Endothelial cell of umbilical vein (primary cell): ENCODE results near the gene ELP4. TPM values are rescaled to one million over a fixed set of nuclear protein-coding genes. Genes with fewer than 3 reads are reported as not detected.

Experiments used
- BruUV-seq: library from RNA; stranded (reverse); fragments of 400-500 nt; replicated peaks from 2 replicates; lab custom pipeline; 2021; lab: Mats Ljungman, UMichigan
- CTCF ChIA-PET: fragments of 300-600, 350-600 bp; sonication (Branson Sonifier 250); formaldehyde crosslinking; loops from one replicate; lab custom pipeline; 2021; ENCODE audit warnings: antibody characterized with exemption, inconsistent platforms; lab: Charles Lee
- POLR2A ChIA-PET: fragments of 300-600, 350-600 bp; sonication (Branson Sonifier 250); formaldehyde crosslinking; loops from one replicate; lab custom pipeline; 2021; ENCODE audit warnings: antibody characterized with exemption, inconsistent platforms; lab: Charles Lee
- DNase-seq: peaks from one replicate; pipeline ENCODE4 v3.0.0-alpha.2; 2011; ENCODE audit warnings: low read depth, low spot score
- FAIRE-seq: peaks from 2 replicates; lab custom pipeline; 2011; peaks lifted over from hg19 to GRCh38; lab: Jason Lieb, UNC
- H2AFZ ChIP-seq: 2 replicates; pipeline ENCODE4 v1.6.0; 2012; ENCODE audit warnings: low read depth, low read length, control low read depth, inconsistent platforms
- H3K27ac ChIP-seq: 2 replicates; pipeline ENCODE4 v1.5.1; 2011; ENCODE audit warnings: low read depth, mild to moderate bottlenecking, control low read depth, low read length, moderate library complexity; ENCODE audit not compliant: insufficient read depth
- H3K27me3 ChIP-seq, 2 experiments: 2 replicates each; pipeline versions ENCODE4 v1.6.0 to v1.6.1; 2011; ENCODE audit warnings: low read length in 2 of 2, mixed read lengths in 1 of 2; ENCODE audit not compliant: control insufficient read depth in 2 of 2, insufficient read depth in 2 of 2
- H3K36me3 ChIP-seq, 2 experiments: 2 replicates in 1 of 2; 3 replicates in 1 of 2; pipeline ENCODE4 v1.5.1; 2011; ENCODE audit warnings: low read length in 2 of 2, mild to moderate bottlenecking in 1 of 2, moderate library complexity in 1 of 2; ENCODE audit not compliant: control insufficient read depth in 2 of 2, insufficient read depth in 2 of 2; ENCODE audit errors: extremely low read depth in 1 of 2
- H3K4me1 ChIP-seq: 3 replicates; pipeline ENCODE4 v1.5.1; 2011; ENCODE audit warnings: mild to moderate bottlenecking, low read length; ENCODE audit not compliant: control insufficient read depth, insufficient read depth; ENCODE audit errors: extremely low read depth
- H3K4me2 ChIP-seq: 2 replicates; pipeline ENCODE4 v1.6.1; 2011; ENCODE audit warnings: low read length, control low read depth, mixed read lengths; ENCODE audit not compliant: insufficient read depth
- H3K4me3 ChIP-seq, 3 experiments: fragments of 200-600 bp in 1 of 3; sonication (generic), shearing (Covaris generic) in 1 of 3; replicated peaks in 1 of 3; 2 replicates each; pipeline ENCODE4 v1.5.1; 2011 to 2016; ENCODE audit warnings: control low read depth in 3 of 3, low read length in 3 of 3, mild to moderate bottlenecking in 2 of 3, inconsistent platforms in 1 of 3, low read depth in 1 of 3, moderate library complexity in 1 of 3; ENCODE audit not compliant: insufficient read depth in 1 of 3
- H3K79me2 ChIP-seq: 2 replicates; pipeline ENCODE4 v1.6.0; 2012; ENCODE audit warnings: low read length, inconsistent platforms; ENCODE audit not compliant: control insufficient read depth, insufficient read depth
- H3K9ac ChIP-seq: replicated peaks from 2 replicates; pipeline ENCODE3; 2011; ENCODE audit warnings: low read length, control low read depth; ENCODE audit not compliant: insufficient read depth; ENCODE audit errors: extremely low read depth
- H3K9me1 ChIP-seq: replicated peaks from 3 replicates; pipeline ENCODE4 v1.6.0; 2011; ENCODE audit warnings: mild to moderate bottlenecking, low read length; ENCODE audit not compliant: control insufficient read depth, insufficient read depth; ENCODE audit errors: extremely low read depth
- H3K9me3 ChIP-seq: replicated peaks from 2 replicates; pipeline ENCODE4 v1.5.1; 2012; ENCODE audit warnings: low read length, inconsistent platforms; ENCODE audit not compliant: control insufficient read depth, insufficient read depth
- H4K20me1 ChIP-seq: replicated peaks from 2 replicates; pipeline ENCODE3; 2011; ENCODE audit warnings: mild to moderate bottlenecking, low read length; ENCODE audit not compliant: control insufficient read depth, insufficient read depth; ENCODE audit errors: extremely low read depth
- CTCF ChIP-seq, 2 donors: IDR thresholded peaks; 1 replicate in 1 of 2; 2 replicates in 1 of 2; pipeline ENCODE4 v1.5.1; 2011; ENCODE audit warnings: low read length in 2 of 2, mild to moderate bottlenecking in 2 of 2, moderate library complexity in 2 of 2, control low read depth in 1 of 2, inconsistent platforms in 1 of 2, low read depth in 1 of 2; ENCODE audit not compliant: insufficient read depth in 1 of 2; ENCODE audit errors: extremely low read depth in 1 of 2
- EZH2 ChIP-seq: IDR thresholded peaks from 2 replicates; pipeline ENCODE4 v1.6.1; 2012; ENCODE audit warnings: borderline replicate concordance, low read depth, mild to moderate bottlenecking, moderate library complexity, low read length, inconsistent platforms; ENCODE audit not compliant: severe bottlenecking
- FOS ChIP-seq: IDR thresholded peaks from 2 replicates; pipeline ENCODE4 v1.6.1; 2011; ENCODE audit warnings: mild to moderate bottlenecking, low read length, moderate library complexity, borderline replicate concordance; ENCODE audit not compliant: insufficient read depth
- GATA2 ChIP-seq: IDR thresholded peaks from 2 replicates; pipeline ENCODE4 v1.7.0; 2011; ENCODE audit warnings: low read depth, mild to moderate bottlenecking, moderate library complexity, mixed read lengths, low read length; ENCODE audit not compliant: insufficient read length, insufficient read depth
- JUN ChIP-seq: IDR thresholded peaks from 2 replicates; pipeline ENCODE4 v1.6.1; 2011; ENCODE audit warnings: borderline replicate concordance, low read depth; ENCODE audit not compliant: insufficient read length, insufficient read depth
- MAX ChIP-seq: IDR thresholded peaks from 2 replicates; pipeline ENCODE4 v1.6.1; 2011; ENCODE audit not compliant: insufficient read depth, insufficient read length
- MYC ChIP-seq: IDR thresholded peaks from one replicate; pipeline ENCODE4 v1.6.1; 2011; ENCODE audit warnings: mild to moderate bottlenecking, low read depth, low read length
- POLR2A ChIP-seq: IDR thresholded peaks from 2 replicates; pipeline ENCODE4 v1.6.1; 2012; ENCODE audit warnings: low read depth, mild to moderate bottlenecking, control low read depth, low read length
- POLR2AphosphoS5 ChIP-seq: IDR thresholded peaks from 2 replicates; pipeline ENCODE4 v1.6.1; 2012; ENCODE audit warnings: low read depth, mild to moderate bottlenecking, control low read depth, low read length, moderate library complexity; ENCODE audit not compliant: insufficient read depth
- dilution Hi-C: fragments of 300-500 bp; cut with MboI; formaldehyde crosslinking; loops from one replicate; pipeline ENCODE4 v1.15.0; 2019; ENCODE audit warnings: low sequenced_read_pairs; ENCODE audit not compliant: extremely low pct_ligation_motif_present
- intact Hi-C: fragments of 100-400 bp; cut with micrococcal nuclease; formaldehyde crosslinking; loops from one replicate; pipeline ENCODE4 v1.10.0; 2022
- polyA plus RNA-seq, 4 experiments: library from polyadenylated mRNA; depleted of rRNA in 3 of 4; stranded (reverse) in 3 of 4; unstranded in 1 of 4; fragments of >200 nt; gene quantifications; 2 replicates each; pipeline versions ENCODE4 v1.2.1 to v1.2.3, GENCODE V29; 2011 to 2012; ENCODE audit warnings: missing spikeins in 1 of 4
- total RNA-seq: library from RNA; stranded (reverse); gene quantifications from 2 replicates; pipeline ENCODE4 v1.2.3, GENCODE V29; 2021

ELP4 gene
- total and polyA plus RNA-seq, 2 donors (not counting 3 experiments of a cell fraction or from before 2014, with no cell fraction given) = 11.6 to 16.3 TPM

- Histone ChIP-seq H3K79me2 (no peaks in the 10 kb centered on the region), H3K27me3 (no peaks in the 10 kb centered on the region), H2AFZ (no peak overlapping the region), H3K4me1 (peaks cover 7% of the 10 kb centered on the region), H3K36me3 (no peaks in the 10 kb centered on the region), H3K9ac (no peak overlapping the region), H3K27ac (peak overlapping the region; percentile 51), H4K20me1 (no peaks in the 10 kb centered on the region), H3K9me1 (no peaks in the 10 kb centered on the region), H3K4me3 (no peak overlapping the region), H3K4me2 (peak overlapping the region; percentile 31), H3K9me3 (no peaks in the 10 kb centered on the region)
- no TSS peak for BruUV-seq
- peak; percentile 84 for DNase-seq
- dilution Hi-C loops (no loop called here), intact Hi-C loops (loop anchor here (2.0 to 10.0 kb wide), 2 partner anchors 13 to 309 kb away; no protein-coding TSS in a partner anchor)
- FAIRE-seq = peak; percentile 40
- TF ChIP-seq FOS (peak; percentile 95), MAX (no peak), MYC (no peak), GATA2 (no peak), EZH2 (no peak), JUN (peak; percentile 60), POLR2AphosphoS5 (peak; percentile 55), CTCF (IDR thresholded peaks at IDR 0.05; ENCODE audit: extremely low read depth in 1 of 2, insufficient read depth in 1 of 2, low read depth in 1 of 2, low read length in 2 of 2) (no peak), POLR2A (no peak)
- ChIA-PET CTCF (no interaction called here), POLR2A (no interaction called here)
Measured at GRCh38 chr11:31645747-31646146, 136.2 kb downstream of the ELP4 start.
